ENCODE measurements around the gene ERC2. TPM values are rescaled to one million over a fixed set of nuclear protein-coding genes. Genes with fewer than 3 reads are reported as not detected.
A peak's percentile ranks its signal among the peaks of the same experiment; 100 is the strongest.

ERC2 gene
- total RNA-seq, 2 donors from 2014 or later: 0.33 to 1.2 TPM

DNA sequence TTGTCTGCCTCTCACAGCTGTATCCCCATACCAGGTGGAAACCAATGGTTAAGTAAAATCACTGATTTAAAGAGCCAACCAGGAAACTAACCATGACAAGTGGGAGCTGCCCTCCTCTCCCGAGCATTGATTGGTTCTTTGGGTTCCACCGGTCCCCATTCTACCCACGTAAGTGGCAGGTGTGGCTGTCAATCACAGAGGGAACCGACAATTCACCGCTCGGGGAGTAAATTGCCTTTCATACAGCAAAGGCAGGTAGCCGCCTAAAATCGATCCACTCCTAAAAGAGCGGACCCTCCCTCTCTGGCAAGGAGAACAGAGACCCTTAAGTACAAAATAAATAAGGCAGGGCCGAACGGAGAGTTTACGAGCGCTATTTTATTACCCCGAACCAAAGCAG lies 1.2 kb downstream of the ERC2 start:
- Mint-ChIP-seq H3K4me3 (no peak overlapping the region), H3K27ac (no peak overlapping the region), H3K27me3 (peaks cover 40 to 64% of the 10 kb centered on the region in 2 donors), H3K36me3 (peaks cover 4% of the 10 kb centered on the region), H3K9me3 (no peaks in the 10 kb centered on the region), H3K4me1 (ENCODE audit: low read depth in 2 of 2) (no peaks in the 10 kb centered on the region)
- ATAC-seq: peak in 1 of 2 donors; percentile 38
- DNase-seq (ENCODE audit: low spot score): no peak

DNA sequence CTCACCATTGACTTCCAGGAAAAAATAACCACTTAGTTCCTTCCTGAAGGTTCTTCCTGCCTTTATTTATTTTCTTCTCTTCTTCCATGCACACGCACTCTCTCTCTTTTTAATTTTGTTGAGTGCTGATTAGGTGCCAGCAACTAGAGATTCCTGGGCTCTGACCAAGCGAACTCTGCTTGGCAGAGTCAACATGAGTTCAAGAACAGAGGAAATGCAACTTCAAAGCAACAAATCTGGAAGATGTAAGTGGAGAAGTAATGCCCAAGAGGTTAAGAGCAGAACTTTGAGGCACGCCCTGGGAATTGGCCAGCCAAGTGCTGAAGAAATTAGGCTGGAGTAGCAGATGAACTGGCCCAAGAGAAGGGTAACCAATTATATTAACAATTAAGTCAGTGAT lies 8.5 kb downstream of the ERC2 start:
- peaks cover 19 to 37% of the 10 kb centered on the region in 2 donors for H3K27me3 Mint-ChIP-seq
- H3K27ac Mint-ChIP-seq: no peak overlapping the region
- H3K4me1 Mint-ChIP-seq (ENCODE audit: low read depth in 2 of 2): no peaks in the 10 kb centered on the region
- no peaks in the 10 kb centered on the region for H3K9me3 Mint-ChIP-seq
- ATAC-seq (no peak), DNase-seq (ENCODE audit: low spot score) (no peak)
- H3K4me3 Mint-ChIP-seq: no peak overlapping the region
- H3K36me3 Mint-ChIP-seq: no peaks in the 10 kb centered on the region

DNA sequence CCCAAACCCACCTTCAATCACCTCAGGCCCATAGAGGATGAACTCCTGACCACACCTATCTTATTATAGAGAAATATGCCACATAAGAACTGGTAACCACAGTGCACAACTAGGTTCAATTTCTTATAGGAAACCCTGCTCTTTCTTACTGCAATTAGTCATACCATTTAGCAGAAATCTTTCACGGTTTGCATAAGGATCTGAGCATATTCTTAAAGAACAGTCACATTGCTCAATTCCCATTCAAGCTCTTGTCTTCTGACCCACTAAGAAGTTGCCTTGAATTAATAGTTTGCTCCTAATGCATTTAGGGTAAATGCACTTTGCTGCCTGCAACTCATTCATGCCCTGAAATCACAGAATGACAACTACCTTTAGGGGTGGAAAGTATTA lies 9.2 kb downstream of the ERC2 start:
- Mint-ChIP-seq H3K36me3 (no peaks in the 10 kb centered on the region), H3K9me3 (no peaks in the 10 kb centered on the region), H3K4me3 (no peak overlapping the region), H3K27me3 (peaks cover 19 to 33% of the 10 kb centered on the region in 2 donors), H3K27ac (no peak overlapping the region), H3K4me1 (ENCODE audit: low read depth in 2 of 2) (no peaks in the 10 kb centered on the region)
- DNase-seq (ENCODE audit: low spot score) (no peak), ATAC-seq (no peak)

DNA sequence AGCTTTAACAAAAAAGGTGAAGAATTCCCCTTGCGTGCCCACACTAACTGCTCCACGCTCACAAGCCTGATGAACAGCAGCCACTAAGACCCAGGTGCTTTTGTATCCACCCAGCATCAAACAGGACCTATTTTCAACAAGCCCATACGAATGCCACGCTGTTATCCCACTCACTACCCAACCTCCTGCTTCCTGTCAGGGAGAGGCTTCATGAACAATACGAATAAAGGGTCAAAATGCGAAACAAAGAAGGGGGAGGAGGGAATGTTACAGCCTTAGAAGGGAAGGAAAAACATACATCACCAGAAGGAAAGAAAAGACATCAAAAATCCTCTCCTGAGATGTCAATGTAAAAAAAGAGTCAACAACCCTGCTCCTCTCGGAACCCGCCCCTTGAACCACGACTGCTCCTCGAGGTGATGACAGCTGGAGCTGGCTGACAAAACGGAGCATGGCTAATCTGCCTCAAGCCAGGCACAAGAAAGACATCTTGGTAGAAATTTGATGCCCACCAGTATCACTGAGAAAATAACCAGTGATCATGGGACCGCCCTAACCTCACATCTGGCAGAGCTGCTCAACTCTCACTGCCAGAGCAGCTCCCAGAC lies 9.7 kb downstream of the ERC2 start:
- Mint-ChIP-seq H3K4me1 (ENCODE audit: low read depth in 2 of 2) (no peaks in the 10 kb centered on the region), H3K27ac (no peak overlapping the region), H3K4me3 (no peak overlapping the region), H3K9me3 (no peaks in the 10 kb centered on the region), H3K27me3 (peaks cover 20 to 33% of the 10 kb centered on the region in 2 donors), H3K36me3 (no peaks in the 10 kb centered on the region)
- no peak for DNase-seq (ENCODE audit: low spot score)
- ATAC-seq: no peak

DNA sequence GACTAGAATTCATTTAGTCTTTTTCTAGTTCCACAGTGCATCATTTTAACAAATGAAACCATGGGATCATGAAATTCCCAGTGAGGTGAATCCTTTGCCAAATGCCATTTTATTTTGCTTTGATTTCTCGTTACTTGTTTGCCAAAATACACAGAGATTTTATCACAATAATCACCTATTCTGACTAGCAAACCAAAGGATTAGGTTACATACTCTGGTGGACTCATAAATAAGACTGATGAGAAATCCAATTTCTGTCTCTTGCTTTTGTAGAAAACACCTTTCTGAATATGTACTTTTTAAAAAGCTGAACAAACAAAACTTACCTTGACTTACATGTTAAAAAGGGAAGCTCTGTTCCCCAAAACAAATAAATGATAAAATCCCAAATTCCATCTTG lies 12.2 kb downstream of the ERC2 start:
- ATAC-seq (no peak), DNase-seq (ENCODE audit: low spot score) (no peak)
- no peaks in the 10 kb centered on the region for H3K36me3 Mint-ChIP-seq
- H3K9me3 Mint-ChIP-seq: no peaks in the 10 kb centered on the region
- H3K4me3 Mint-ChIP-seq: no peak overlapping the region
- H3K4me1 Mint-ChIP-seq (ENCODE audit: low read depth in 2 of 2): no peaks in the 10 kb centered on the region
- H3K27me3 Mint-ChIP-seq: peaks cover 22 to 51% of the 10 kb centered on the region in 2 donors
- H3K27ac Mint-ChIP-seq: no peak overlapping the region

DNA sequence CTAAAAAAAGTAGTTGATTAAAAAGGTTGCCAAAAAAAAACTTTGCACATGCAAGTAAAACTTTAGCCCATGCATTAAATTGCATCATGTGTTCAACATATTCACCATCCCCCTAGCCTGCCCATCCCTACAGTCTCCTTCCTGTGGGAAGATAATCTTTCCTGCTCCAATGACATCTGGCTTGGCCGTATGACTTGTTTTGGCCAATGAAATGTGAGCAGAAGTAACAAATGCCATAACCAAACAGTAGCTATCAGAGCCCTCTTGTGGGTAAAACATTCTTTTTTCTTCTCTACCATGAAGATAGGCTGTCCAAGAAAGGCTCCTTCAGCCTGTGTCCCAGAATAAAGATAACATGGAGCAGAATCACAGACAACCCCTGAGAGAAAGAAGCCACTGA lies 15.3 kb downstream of the ERC2 start:
- Mint-ChIP-seq H3K27ac (no peak overlapping the region), H3K4me3 (no peak overlapping the region), H3K4me1 (ENCODE audit: low read depth in 2 of 2) (no peaks in the 10 kb centered on the region), H3K9me3 (no peaks in the 10 kb centered on the region), H3K36me3 (no peaks in the 10 kb centered on the region), H3K27me3 (peaks cover 19 to 35% of the 10 kb centered on the region in 2 donors)
- no peak for ATAC-seq
- DNase-seq (ENCODE audit: low spot score): no peak

DNA sequence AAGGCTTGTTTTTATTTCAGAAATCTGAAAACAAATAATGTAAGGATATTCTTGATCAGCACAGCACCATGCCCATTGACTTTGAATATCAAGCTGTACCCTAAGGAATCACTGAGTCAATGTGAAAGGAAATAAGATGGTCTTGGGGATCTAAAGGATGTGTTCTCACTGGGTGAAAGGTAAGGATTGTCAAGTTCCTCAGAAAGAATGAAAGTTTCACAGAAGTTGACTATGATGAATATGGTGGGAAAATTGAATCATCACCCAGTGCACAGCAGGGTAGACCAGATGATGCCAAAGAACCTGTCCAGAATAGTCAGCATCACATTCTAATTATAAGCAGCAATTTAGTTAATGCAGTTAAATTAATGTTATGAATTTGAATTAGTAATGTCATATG lies 16.2 kb downstream of the ERC2 start:
- Mint-ChIP-seq H3K27ac (no peak overlapping the region), H3K36me3 (no peaks in the 10 kb centered on the region), H3K4me1 (ENCODE audit: low read depth in 2 of 2) (peaks cover 0 to 3% of the 10 kb centered on the region in 2 donors), H3K9me3 (no peaks in the 10 kb centered on the region), H3K4me3 (no peak overlapping the region), H3K27me3 (peaks cover 15 to 32% of the 10 kb centered on the region in 2 donors)
- ATAC-seq (no peak), DNase-seq (ENCODE audit: low spot score) (no peak)

DNA sequence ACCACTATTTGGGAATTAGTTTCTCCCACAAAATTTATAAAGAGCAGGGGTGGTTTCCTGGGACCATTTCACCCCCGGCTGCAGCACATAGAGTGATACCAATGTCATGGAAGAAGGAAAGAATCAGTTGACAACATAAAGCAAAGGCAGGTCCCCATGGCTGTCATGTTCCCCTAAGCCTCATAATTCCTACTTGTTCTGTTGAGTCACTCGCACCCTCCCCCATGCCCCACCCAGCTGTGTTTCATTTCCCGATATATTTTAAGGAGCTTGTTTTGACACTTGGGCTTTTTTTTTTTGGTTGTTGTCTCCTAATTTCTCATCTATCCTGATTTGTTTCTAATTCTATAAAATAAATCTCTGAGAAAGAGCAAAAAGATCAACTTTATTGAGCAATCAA lies 24.9 kb downstream of the ERC2 start:
- DNase-seq (ENCODE audit: low spot score) (no peak), ATAC-seq (no peak)
- peaks cover 0 to 5% of the 10 kb centered on the region in 2 donors for H3K4me1 Mint-ChIP-seq (ENCODE audit: low read depth in 2 of 2)
- peaks cover 8 to 24% of the 10 kb centered on the region in 2 donors for H3K27me3 Mint-ChIP-seq
- H3K4me3 Mint-ChIP-seq: no peak overlapping the region
- peaks cover 5% of the 10 kb centered on the region for H3K36me3 Mint-ChIP-seq
- H3K27ac Mint-ChIP-seq: no peak overlapping the region
- peaks cover 3% of the 10 kb centered on the region for H3K9me3 Mint-ChIP-seq

DNA sequence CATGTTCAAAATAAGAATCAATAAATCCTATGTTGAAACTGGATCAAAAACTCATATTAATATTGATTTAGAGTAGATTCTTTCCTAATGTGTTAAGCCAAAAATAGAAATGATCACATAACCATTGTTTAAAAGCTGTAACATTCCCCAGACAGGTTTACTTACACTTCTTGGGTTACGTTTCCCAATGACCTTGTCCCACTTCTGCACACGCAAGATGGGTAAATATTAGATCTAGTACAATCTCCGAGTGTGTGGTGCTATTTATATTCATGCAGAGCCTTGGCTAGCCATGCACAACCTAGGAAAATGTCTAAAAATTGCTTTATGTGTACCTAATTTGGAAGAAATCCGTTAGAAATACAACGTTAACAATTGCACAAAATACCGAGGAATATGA lies 39.6 kb downstream of the ERC2 start:
- Mint-ChIP-seq H3K4me1 (ENCODE audit: low read depth in 2 of 2) (no peaks in the 10 kb centered on the region), H3K36me3 (no peaks in the 10 kb centered on the region), H3K27ac (no peak overlapping the region), H3K4me3 (no peak overlapping the region), H3K9me3 (no peaks in the 10 kb centered on the region), H3K27me3 (peaks cover 10 to 12% of the 10 kb centered on the region in 2 donors)
- DNase-seq (ENCODE audit: low spot score): no peak
- no peak for ATAC-seq

DNA sequence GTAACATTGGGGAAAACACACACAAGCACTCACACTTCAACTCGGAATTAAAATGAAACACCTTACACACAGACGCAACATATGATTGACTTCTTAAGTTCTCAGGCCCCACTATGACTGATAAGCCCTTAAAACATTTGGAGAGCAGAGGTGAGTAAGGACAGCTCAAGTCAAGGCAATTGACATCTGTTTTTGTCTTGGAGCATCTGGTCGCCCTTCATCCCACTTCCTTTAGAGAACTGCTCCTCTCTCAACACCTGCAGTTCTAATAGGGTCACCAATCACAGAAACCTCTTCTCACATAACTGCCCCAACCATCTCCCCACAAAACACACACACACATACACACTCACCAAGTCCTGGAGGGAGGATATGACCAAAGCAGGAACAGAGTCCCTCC lies 43.4 kb downstream of the ERC2 start:
- no peak for DNase-seq (ENCODE audit: low spot score)
- ATAC-seq: no peak
- Mint-ChIP-seq H3K4me3 (no peak overlapping the region), H3K4me1 (ENCODE audit: low read depth in 2 of 2) (no peaks in the 10 kb centered on the region), H3K9me3 (no peaks in the 10 kb centered on the region), H3K36me3 (no peaks in the 10 kb centered on the region), H3K27me3 (peaks cover 5 to 15% of the 10 kb centered on the region in 2 donors), H3K27ac (no peak overlapping the region)

DNA sequence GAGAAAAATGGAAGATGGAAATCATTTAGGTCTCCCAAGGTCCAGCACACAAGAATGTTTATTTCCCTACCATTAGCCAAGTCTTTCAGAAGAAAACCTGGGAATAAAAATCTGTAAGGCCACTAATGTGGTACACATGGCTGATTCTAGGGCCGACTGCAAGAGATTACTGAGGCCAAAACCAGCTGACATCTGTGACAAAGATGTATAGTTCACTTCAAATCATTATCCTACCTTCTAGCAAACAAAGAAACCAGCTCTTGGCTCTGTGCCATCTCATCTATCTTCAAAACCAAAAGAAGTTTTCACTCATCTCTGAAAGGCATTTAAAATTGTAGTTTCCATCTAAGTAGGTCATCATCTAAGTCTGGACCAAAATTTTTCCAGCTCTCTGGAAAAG lies 43.9 kb downstream of the ERC2 start:
- Mint-ChIP-seq H3K27ac (no peak overlapping the region), H3K36me3 (no peaks in the 10 kb centered on the region), H3K4me1 (ENCODE audit: low read depth in 2 of 2) (no peaks in the 10 kb centered on the region), H3K27me3 (peaks cover 5 to 14% of the 10 kb centered on the region in 2 donors), H3K9me3 (no peaks in the 10 kb centered on the region), H3K4me3 (no peak overlapping the region)
- DNase-seq (ENCODE audit: low spot score) (no peak), ATAC-seq (no peak)

DNA sequence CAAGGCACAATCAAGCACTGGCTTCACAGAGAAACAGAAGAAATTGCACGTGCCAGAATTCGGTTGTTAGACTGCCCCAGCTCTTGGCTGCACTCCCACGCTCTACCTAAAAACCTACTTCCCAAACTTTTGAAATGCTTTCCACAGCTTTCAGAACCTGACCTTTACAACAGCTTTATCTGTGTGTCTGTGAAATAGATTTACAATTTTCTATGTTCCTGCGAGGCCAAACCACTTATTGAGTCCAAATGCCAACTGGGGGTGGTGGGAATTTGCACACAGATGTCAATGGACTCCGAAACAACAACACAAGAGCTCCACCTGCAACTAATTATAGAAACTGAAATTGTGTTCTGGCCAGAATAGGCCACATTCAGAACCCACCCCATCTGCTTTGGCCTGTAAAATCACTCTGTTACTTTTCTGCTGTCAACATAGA lies 44.6 kb downstream of the ERC2 start:
- H3K27me3 Mint-ChIP-seq: peaks cover 5 to 13% of the 10 kb centered on the region in 2 donors

DNA sequence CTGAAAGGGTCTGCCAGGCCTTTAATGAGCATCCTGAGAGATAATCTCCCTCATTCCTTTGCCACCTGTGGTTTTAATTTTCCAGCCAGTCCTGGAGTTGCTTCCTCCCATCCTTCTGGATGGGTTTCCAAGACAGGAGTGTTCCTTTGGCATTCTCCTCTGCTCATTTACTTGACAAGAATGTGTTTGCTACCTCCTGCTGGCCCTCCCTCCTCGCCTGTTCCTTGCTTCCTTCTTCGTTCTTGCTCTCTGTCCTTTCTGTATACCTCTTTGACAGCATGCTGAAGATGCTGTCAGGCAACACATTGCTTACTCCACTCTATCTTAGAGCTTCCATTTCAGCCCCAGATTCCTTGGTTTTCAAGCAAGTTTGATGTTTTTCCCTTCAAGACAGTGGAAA lies 46.0 kb downstream of the ERC2 start:
- no peaks in the 10 kb centered on the region for H3K9me3 Mint-ChIP-seq
- ATAC-seq (no peak), DNase-seq (ENCODE audit: low spot score) (no peak)
- H3K4me3 Mint-ChIP-seq: no peak overlapping the region
- peaks cover 5 to 11% of the 10 kb centered on the region in 2 donors for H3K27me3 Mint-ChIP-seq
- H3K4me1 Mint-ChIP-seq (ENCODE audit: low read depth in 2 of 2): no peaks in the 10 kb centered on the region
- no peak overlapping the region for H3K27ac Mint-ChIP-seq
- no peaks in the 10 kb centered on the region for H3K36me3 Mint-ChIP-seq

More for the DNA sequence above, 44.6 kb downstream of the ERC2 start:
- Mint-ChIP-seq H3K4me1 (ENCODE audit: low read depth in 2 of 2) (no peaks in the 10 kb centered on the region), H3K4me3 (no peak overlapping the region), H3K9me3 (no peaks in the 10 kb centered on the region), H3K27ac (no peak overlapping the region), H3K36me3 (no peaks in the 10 kb centered on the region)
- ATAC-seq (no peak), DNase-seq (ENCODE audit: low spot score) (no peak)

DNA sequence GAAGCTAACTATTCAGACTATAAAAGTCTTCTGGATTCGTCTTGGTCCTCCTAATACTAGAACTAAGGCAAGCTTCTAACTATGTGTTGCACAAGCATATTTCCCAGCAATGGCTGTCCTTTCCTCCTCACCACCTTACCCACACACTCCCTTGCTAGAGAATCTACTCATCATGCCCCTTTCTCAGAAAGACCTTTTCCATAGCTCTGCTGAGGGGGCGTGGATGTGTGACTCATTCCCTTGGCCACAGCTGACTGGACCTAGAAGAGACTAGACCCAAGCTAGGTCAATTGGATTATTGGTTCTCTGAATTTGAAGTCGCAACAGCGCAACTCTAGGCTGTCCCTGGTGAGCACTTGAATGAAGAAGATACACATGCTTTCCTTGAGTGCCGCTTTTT lies 47.1 kb downstream of the ERC2 start:
- Mint-ChIP-seq H3K27me3 (peaks cover 10 to 13% of the 10 kb centered on the region in 2 donors), H3K27ac (no peak overlapping the region), H3K4me1 (ENCODE audit: low read depth in 2 of 2) (no peaks in the 10 kb centered on the region), H3K9me3 (peaks cover 2% of the 10 kb centered on the region), H3K4me3 (no peak overlapping the region), H3K36me3 (no peaks in the 10 kb centered on the region)
- DNase-seq (ENCODE audit: low spot score): no peak
- no peak for ATAC-seq

DNA sequence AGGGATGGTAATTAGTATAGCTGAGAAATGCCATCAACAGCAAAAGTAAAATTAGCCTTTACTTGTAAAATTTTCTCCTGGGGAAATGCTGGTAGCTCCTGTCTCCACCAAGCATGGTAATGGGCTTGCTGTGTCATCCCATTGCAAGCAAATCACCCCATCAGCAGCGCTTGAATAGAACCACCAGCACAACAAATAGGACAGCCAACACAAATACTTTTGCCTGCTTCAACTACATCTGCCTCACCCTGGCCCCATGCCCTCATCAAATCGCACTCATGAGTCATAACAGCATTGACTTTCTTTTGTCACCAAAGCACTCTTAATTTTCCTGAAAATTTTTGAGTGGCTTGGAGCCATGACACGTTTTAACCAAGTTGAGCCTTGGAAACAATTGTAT lies 52.6 kb downstream of the ERC2 start:
- Mint-ChIP-seq H3K4me3 (no peak overlapping the region), H3K36me3 (no peaks in the 10 kb centered on the region), H3K27ac (no peak overlapping the region), H3K27me3 (peaks cover 11 to 18% of the 10 kb centered on the region in 2 donors), H3K9me3 (peaks cover 2% of the 10 kb centered on the region), H3K4me1 (ENCODE audit: low read depth in 2 of 2) (no peaks in the 10 kb centered on the region)
- ATAC-seq (no peak), DNase-seq (ENCODE audit: low spot score) (no peak)
